Testis (tissue), 2 donors: Measurements from ENCODE around the gene ANTXR1.

Experiments
- CTCF ChIP-seq, 3 experiments: fragments of 450-650 bp in 2 of 3; fragments of 200-600 bp in 1 of 3; sonication (generic) in 1 of 3; IDR thresholded peaks; one replicate each; pipeline ENCODE4 v1.5.1; 2016 to 2019; ENCODE audit warnings: antibody characterized with exemption in 3 of 3, mild to moderate bottlenecking in 2 of 3, moderate library complexity in 1 of 3
- POLR2A ChIP-seq: fragments of 450-650 bp; IDR thresholded peaks from one replicate; pipeline ENCODE4 v1.6.1; 2017; ENCODE audit warnings: antibody characterized with exemption, mild to moderate bottlenecking, moderate library complexity

DNA sequence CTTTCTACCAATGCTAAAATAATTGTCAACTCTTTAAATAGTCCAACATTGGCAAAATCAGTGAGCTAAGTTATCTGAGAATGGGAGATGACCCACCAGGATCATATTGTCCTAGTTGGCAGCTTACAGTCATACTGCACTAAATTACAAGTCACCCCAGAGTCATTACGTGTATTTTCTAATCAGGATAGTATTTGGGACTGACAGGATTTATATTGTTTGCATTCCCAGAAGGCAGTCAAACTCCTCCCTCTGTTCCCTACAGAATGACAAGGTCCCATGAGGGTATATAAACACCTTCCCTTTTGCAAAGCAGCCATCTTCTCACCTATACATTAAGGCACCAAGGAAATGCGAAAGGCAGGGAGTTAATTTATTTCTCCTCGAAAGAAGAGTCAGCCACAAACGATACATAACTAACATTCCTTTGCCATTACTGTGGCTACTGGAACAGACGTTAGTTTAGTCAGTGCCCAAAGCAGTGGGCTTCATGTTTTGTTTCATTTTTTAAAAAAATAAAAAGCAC is 125.3 kb downstream of the ANTXR1 start:
- TF ChIP-seq CTCF (IDR thresholded peaks at IDR 0.05) (no peak), POLR2A (no peak)
